PC-3 (cell line): ENCODE results near the gene MAGEA11. TPM values are rescaled to one million over a fixed set of nuclear protein-coding genes. Genes with fewer than 3 reads are reported as not detected.
"Not testable (repeated sequence)": the region's sequence is repeated elsewhere in the genome, so short reads cannot be mapped to it uniquely, and the experiment has no call there.

ENCODE experiments used
- ATAC-seq: fragments of 200-7000 bp; cut with Tn5 transposase; 2 replicates; pipeline ENCODE4 v1.9.1; 2020; ENCODE audit warnings: mild to moderate bottlenecking, moderate library complexity
- BruUV-seq: library from RNA; stranded (reverse); fragments of 400-500 nt; replicated peaks from 2 replicates; lab custom pipeline; 2021; lab: Mats Ljungman, UMichigan
- CTCF ChIA-PET: fragments of 300-600 bp; sonication (Branson Sonifier 250); formaldehyde crosslinking; loops from one replicate; lab custom pipeline; 2022; ENCODE audit warnings: antibody characterized with exemption; lab: Charles Lee
- POLR2A ChIA-PET: fragments of 300-600 bp; sonication (Branson Sonifier 250); formaldehyde crosslinking; loops from one replicate; lab custom pipeline; 2022; ENCODE audit warnings: antibody characterized with exemption; ENCODE audit not compliant: unreplicated experiment; lab: Charles Lee
- DNase-seq: peaks from one replicate; pipeline ENCODE4 v3.0.0-alpha.2; 2015
- H2AFZ ChIP-seq: fragments of 300-600 bp; sonication (generic); 2 replicates; pipeline ENCODE4 v1.6.0; 2016; ENCODE audit warnings: antibody characterized with exemption, low read length
- H3F3A ChIP-seq: fragments of 300-600 bp; sonication (generic); one replicate; pipeline ENCODE4 v1.6.0; 2017; ENCODE audit warnings: antibody characterized with exemption, low read length, control low read depth, mild to moderate bottlenecking; ENCODE audit not compliant: unreplicated experiment
- H3K27ac ChIP-seq: fragments of 300-600 bp; sonication (generic); 2 replicates; pipeline ENCODE4 v1.5.1; 2016; ENCODE audit warnings: mild to moderate bottlenecking, low read length
- H3K27me3 ChIP-seq: fragments of 300-600 bp; sonication (generic); 2 replicates; pipeline ENCODE4 v1.6.1; 2016; ENCODE audit warnings: low read length, mixed read lengths
- H3K36me3 ChIP-seq: fragments of 300-600 bp; sonication (generic); 2 replicates; pipeline ENCODE4 v1.6.1; 2016; ENCODE audit warnings: low read depth, mixed run types, low read length, mixed read lengths
- H3K4me1 ChIP-seq: fragments of 300-600 bp; sonication (generic); 2 replicates; pipeline ENCODE4 v1.5.1; 2016; ENCODE audit warnings: low read length; ENCODE audit not compliant: insufficient read depth
- H3K4me2 ChIP-seq: fragments of 300-600 bp; sonication (generic); 2 replicates; pipeline ENCODE4 v1.6.0; 2016; ENCODE audit warnings: low read length
- H3K4me3 ChIP-seq: fragments of 300-600 bp; sonication (generic); 2 replicates; pipeline ENCODE4 v1.5.1; 2016; ENCODE audit warnings: mild to moderate bottlenecking, low read length, mixed read lengths
- H3K79me2 ChIP-seq: fragments of 300-600 bp; sonication (generic); 2 replicates; pipeline ENCODE4 v1.6.1; 2017; ENCODE audit warnings: low read length, mixed read lengths
- H3K9ac ChIP-seq: fragments of 300-600 bp; sonication (generic); 2 replicates; pipeline ENCODE4 v1.6.0; 2016; ENCODE audit warnings: mild to moderate bottlenecking, low read length
- H3K9me2 ChIP-seq: fragments of 300-600 bp; sonication (generic); replicated peaks from 2 replicates; pipeline ENCODE4 v1.6.1; 2016; ENCODE audit warnings: mixed run types, low read length, mixed read lengths
- H3K9me3 ChIP-seq: fragments of 300-600 bp; sonication (generic); 2 replicates; pipeline ENCODE4 v1.6.1; 2016; ENCODE audit warnings: low read length, mixed read lengths
- H4K20me1 ChIP-seq: fragments of 300-600 bp; sonication (generic); 2 replicates; pipeline ENCODE4 v1.6.1; 2016; ENCODE audit warnings: low read length, mixed read lengths
- EZH2 ChIP-seq: fragments of 300-600 bp; sonication (generic); IDR thresholded peaks from one replicate; pipeline ENCODE4 v1.6.1; 2017; ENCODE audit warnings: antibody characterized with exemption, mild to moderate bottlenecking, low read length; ENCODE audit not compliant: unreplicated experiment
- EZH2phosphoT487 ChIP-seq: fragments of 300-600 bp; sonication (generic); IDR thresholded peaks from 2 replicates; pipeline ENCODE4 v1.6.1; 2018; ENCODE audit warnings: mild to moderate bottlenecking, antibody characterized with exemption, low read length, borderline replicate concordance
- intact Hi-C: fragments of 100-400 bp; cut with micrococcal nuclease; formaldehyde crosslinking; loops from 2 replicates; pipeline ENCODE4 v1.9.0; 2023
- total RNA-seq: library from RNA; depleted of rRNA; stranded (reverse); fragments of >200 nt; gene quantifications from 2 replicates; pipeline ENCODE4 v1.2.3, GENCODE V29; 2014
- TF ChIP-seq, protein P1 (sequence below): fragments of 300-600 bp; sonication (generic); conservative IDR thresholded peaks from 2 replicates; pipeline ENCODE4 v1.5.1; 2017; ENCODE audit warnings: antibody characterized with exemption, low read depth, mild to moderate bottlenecking, low read length

Gene MAGEA11
- total RNA-seq, 1 experiment from 2014 or later = not detected

GRCh38 chrX:149759824-149760223 lies 48.0 kb downstream of the MAGEA11 start:
- H4K20me1 ChIP-seq = no peaks in the 10 kb centered on the region
- no peaks in the 10 kb centered on the region for H3F3A ChIP-seq
- no peaks in the 10 kb centered on the region for H3K79me2 ChIP-seq
- H3K4me1 ChIP-seq = no peaks in the 10 kb centered on the region
- H3K27ac ChIP-seq = no peak overlapping the region
- no peaks in the 10 kb centered on the region for H3K36me3 ChIP-seq
- no peak overlapping the region for H3K4me2 ChIP-seq
- CTCF ChIA-PET = no interaction called here
- H3K4me3 ChIP-seq = no peak overlapping the region
- POLR2A ChIA-PET = no interaction called here
- ATAC-seq (no peak), DNase-seq (no peak)
- no peak overlapping the region for H2AFZ ChIP-seq
- H3K9me3 ChIP-seq = no peaks in the 10 kb centered on the region
- no peaks in the 10 kb centered on the region for H3K9me2 ChIP-seq
- TF ChIP-seq EZH2 (no peak), EZH2phosphoT487 (no peak)
- TF ChIP-seq, protein P1, sequence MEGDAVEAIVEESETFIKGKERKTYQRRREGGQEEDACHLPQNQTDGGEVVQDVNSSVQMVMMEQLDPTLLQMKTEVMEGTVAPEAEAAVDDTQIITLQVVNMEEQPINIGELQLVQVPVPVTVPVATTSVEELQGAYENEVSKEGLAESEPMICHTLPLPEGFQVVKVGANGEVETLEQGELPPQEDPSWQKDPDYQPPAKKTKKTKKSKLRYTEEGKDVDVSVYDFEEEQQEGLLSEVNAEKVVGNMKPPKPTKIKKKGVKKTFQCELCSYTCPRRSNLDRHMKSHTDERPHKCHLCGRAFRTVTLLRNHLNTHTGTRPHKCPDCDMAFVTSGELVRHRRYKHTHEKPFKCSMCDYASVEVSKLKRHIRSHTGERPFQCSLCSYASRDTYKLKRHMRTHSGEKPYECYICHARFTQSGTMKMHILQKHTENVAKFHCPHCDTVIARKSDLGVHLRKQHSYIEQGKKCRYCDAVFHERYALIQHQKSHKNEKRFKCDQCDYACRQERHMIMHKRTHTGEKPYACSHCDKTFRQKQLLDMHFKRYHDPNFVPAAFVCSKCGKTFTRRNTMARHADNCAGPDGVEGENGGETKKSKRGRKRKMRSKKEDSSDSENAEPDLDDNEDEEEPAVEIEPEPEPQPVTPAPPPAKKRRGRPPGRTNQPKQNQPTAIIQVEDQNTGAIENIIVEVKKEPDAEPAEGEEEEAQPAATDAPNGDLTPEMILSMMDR = no peak
- intact Hi-C loops = no loop called here
- no TSS peak for BruUV-seq
- no peak overlapping the region for H3K9ac ChIP-seq
- peaks cover 8% of the 10 kb centered on the region; the same call in 1 of the 2 replicates for H3K27me3 ChIP-seq

DNA sequence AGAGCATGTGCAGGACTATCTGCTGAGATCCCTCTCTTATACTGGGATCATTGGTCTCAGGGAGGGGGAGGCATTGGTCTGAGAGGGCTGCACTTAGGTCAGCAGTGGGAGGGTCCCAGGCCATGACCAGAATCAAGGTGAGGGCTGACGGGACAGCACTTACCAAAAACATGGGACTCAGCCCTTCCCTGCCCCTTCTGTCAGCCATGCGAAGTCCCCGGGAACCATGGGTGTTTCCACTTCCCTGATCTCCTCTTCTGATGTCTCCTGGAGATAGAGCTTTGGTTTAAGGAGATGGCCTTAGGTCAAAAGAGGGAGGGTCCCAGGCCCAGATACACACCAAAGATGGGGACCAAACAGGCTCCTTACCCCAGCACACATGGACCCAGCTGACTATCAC lies 49.1 kb downstream of the MAGEA11 start:
- Histone ChIP-seq H3K79me2 (no peaks in the 10 kb centered on the region), H3K27ac (no peak overlapping the region), H3K36me3 (no peaks in the 10 kb centered on the region), H3K9me3 (no peaks in the 10 kb centered on the region), H2AFZ (no peak overlapping the region), H3K4me1 (no peaks in the 10 kb centered on the region), H3K27me3 (no peaks in the 10 kb centered on the region), H4K20me1 (no peaks in the 10 kb centered on the region), H3K4me3 (no peak overlapping the region), H3K9me2 (no peaks in the 10 kb centered on the region), H3F3A (no peaks in the 10 kb centered on the region), H3K9ac (no peak overlapping the region), H3K4me2 (no peak overlapping the region)
- POLR2A ChIA-PET = no interaction called here
- CTCF ChIA-PET = no interaction called here
- BruUV-seq = no TSS peak
- ATAC-seq (no peak), DNase-seq (no peak)
- TF ChIP-seq EZH2 (no peak), EZH2phosphoT487 (no peak)
- TF ChIP-seq, protein P1 = no peak
- intact Hi-C loops = no loop called here

DNA sequence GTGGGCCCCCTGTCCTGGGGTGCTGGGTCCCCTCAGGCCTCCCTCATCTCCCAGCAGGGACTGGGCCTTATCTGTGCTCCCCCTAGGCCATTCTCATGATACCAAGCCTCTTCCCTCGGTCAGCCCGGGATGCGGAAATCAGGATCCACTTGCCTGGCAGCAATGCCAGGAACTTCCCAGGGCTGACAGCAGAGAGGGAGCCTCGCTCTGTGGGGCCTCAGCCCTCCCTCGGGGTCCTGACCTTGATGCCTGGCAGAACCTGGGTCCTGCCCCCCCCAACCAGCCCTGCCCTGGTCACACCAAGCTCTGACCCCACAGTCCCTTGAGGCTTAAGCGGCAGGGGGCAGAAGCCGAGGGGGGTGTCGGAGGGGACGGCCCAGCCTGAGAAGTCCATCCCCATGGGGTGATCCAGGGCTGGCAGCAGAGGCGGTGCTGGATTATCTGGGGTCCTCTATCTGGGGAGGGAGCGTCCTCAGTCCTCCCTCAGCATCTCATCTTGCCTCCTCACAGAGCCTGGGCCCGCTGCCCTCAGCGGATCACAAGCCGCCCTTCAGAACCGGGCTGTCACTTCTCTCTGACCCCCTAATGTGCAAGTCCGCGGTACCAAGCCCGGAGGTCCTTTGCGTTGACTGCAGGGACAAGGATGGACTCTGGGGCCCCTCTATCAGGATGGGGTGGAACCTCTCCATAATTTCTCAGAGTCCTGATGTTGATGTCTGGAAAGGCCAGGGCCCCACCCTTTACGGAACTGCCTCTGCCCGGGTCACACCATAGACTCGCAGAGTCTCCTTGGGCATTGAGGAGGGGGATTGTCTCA lies 50.2 kb downstream of the MAGEA11 start:
- H3K9me2 ChIP-seq, intact Hi-C loops, POLR2A ChIA-PET: not testable (repeated sequence)

More for the DNA sequence above, 50.2 kb downstream of the MAGEA11 start:
- H3K4me1 ChIP-seq, H3K27me3 ChIP-seq, H3K27ac ChIP-seq, H3F3A ChIP-seq, H2AFZ ChIP-seq, H3K79me2 ChIP-seq, H3K4me2 ChIP-seq, H3K9me3 ChIP-seq, H3K4me3 ChIP-seq, BruUV-seq, CTCF ChIA-PET, DNase-seq, H4K20me1 ChIP-seq, ATAC-seq, H3K36me3 ChIP-seq, H3K9ac ChIP-seq: not testable (repeated sequence)
